ENCODE data around the gene MOCS2.

DNA sequence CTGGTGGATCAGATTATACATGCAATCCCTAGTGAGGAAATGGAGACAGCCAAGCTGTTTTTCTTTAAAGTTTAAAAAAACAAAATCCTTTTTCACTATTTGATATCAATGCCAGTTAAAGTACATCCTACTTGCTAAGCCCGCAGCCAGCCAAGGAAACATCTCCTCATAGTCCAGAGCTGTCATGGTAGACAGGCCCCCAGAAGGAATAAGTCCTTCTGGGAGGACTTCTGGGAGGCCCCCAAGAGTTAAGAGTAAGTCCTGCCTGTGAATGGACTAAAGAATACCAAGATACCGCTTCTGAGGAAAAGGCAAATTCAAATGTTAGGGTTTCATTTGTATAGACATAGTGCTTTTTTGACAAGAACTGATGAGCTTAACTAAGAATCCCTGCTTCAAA is 38.3 kb downstream of the MOCS2 start:
- TF ChIP-seq, protein P1, sequence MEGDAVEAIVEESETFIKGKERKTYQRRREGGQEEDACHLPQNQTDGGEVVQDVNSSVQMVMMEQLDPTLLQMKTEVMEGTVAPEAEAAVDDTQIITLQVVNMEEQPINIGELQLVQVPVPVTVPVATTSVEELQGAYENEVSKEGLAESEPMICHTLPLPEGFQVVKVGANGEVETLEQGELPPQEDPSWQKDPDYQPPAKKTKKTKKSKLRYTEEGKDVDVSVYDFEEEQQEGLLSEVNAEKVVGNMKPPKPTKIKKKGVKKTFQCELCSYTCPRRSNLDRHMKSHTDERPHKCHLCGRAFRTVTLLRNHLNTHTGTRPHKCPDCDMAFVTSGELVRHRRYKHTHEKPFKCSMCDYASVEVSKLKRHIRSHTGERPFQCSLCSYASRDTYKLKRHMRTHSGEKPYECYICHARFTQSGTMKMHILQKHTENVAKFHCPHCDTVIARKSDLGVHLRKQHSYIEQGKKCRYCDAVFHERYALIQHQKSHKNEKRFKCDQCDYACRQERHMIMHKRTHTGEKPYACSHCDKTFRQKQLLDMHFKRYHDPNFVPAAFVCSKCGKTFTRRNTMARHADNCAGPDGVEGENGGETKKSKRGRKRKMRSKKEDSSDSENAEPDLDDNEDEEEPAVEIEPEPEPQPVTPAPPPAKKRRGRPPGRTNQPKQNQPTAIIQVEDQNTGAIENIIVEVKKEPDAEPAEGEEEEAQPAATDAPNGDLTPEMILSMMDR (conservative IDR thresholded peaks at IDR 0.05), result no peak
- no peak for TF ChIP-seq EZH2 (IDR thresholded peaks at IDR 0.05; ENCODE audit: low read depth)
